Measurements from ENCODE around the gene CIC. TPM values are rescaled to one million over a fixed set of nuclear protein-coding genes. Genes with fewer than 3 reads are reported as not detected.

Gene CIC
- total and polyA plus RNA-seq, 4 experiments from 2014 or later: 3.5 to 82.6 (median 81.6) TPM; not detected in 1

DNA sequence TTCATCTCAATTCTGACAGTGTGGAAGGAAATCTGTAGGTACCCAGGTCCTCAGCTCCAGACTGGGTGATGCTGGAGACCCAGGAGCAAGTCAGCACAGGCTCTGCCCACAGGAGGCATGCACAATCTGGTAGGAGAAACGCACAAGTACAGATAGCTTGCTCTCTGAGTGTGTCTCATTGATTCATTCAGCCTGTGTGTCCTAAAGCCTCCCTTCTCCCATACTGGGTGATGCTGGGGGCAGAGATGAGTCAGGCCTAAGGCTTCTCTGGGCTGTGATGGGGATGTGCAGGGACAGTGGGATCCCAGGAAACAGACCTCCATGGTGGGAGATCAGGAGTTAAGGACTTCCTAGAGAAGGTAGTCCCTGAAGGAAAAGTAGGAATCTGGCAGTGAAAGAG is 42.2 kb upstream of the CIC start:
- DNase-seq: peak in 1 of 5 donors; percentile 11
- ChIA-PET CTCF (ENCODE audit: partially characterized antibody) (interaction anchor here (0.5 to 1.3 kb wide), 3 partner anchors 8 to 118 kb away, joined by 3 to 4 read pairs (median 4); no protein-coding TSS in a partner anchor), POLR2A (ENCODE audit: partially characterized antibody) (interaction anchor here (0.6 to 1.8 kb wide), 5 partner anchors 9 to 1941 kb away, joined by 3 to 6 read pairs (median 4); no protein-coding TSS in a partner anchor)
- H3K27ac Mint-ChIP-seq: peak overlapping the region in 3 of 7 donors; percentile 42 to 58 (median 55)
- intact Hi-C loops (cut with micrococcal nuclease): no loop called here
- H3K27ac ChIP-seq (ENCODE audit: low read depth, low read length): no peak overlapping the region
- H3K4me1 Mint-ChIP-seq: peaks cover 15 to 26% (median 19%) of the 10 kb centered on the region in 4 donors
- H3K4me3 ChIP-seq (ENCODE audit: low read length in 2 of 2): no peak overlapping the region
- H3K27me3 ChIP-seq (ENCODE audit: insufficient read depth, low read length): no peaks in the 10 kb centered on the region
- no peaks in the 10 kb centered on the region for H3K9me3 ChIP-seq (ENCODE audit: control insufficient read depth in 1 of 2, low read length in 2 of 2)
- no peaks in the 10 kb centered on the region for H3K27me3 Mint-ChIP-seq
- H3K36me3 Mint-ChIP-seq: peaks cover 23 to 69% of the 10 kb centered on the region in 2 donors
- H3K9me3 Mint-ChIP-seq: no peaks in the 10 kb centered on the region
- H3K36me3 ChIP-seq (ENCODE audit: insufficient read depth, low read length): peaks cover 55% of the 10 kb centered on the region
- no peak overlapping the region for H3K4me3 Mint-ChIP-seq
- peaks cover 3% of the 10 kb centered on the region for H3K4me1 ChIP-seq (ENCODE audit: insufficient read depth, low read length)

DNA sequence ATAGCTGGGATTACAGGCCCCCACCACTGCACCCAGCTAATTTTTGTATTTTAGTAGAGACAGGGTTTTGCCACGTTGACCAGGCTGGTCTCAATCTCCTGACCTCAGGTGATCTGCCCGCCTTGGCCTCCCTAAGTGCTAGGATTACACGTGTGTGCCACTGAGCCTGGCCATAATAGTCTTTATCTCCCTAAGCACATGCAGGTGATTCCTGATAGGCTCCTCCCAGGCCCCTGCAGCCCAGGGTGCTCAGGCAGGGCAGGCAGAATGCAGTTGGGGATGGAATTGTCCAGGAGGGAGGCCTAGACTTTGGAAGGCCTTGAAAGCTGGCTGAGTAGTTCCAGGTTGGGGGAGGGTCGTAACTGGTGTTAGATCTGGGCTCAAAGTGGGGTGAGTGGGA is 40.4 kb upstream of the CIC start:
- Histone ChIP-seq H3K27me3 (ENCODE audit: insufficient read depth, low read length) (no peaks in the 10 kb centered on the region), H3K36me3 (ENCODE audit: insufficient read depth, low read length) (peaks cover 72% of the 10 kb centered on the region), H3K9me3 (ENCODE audit: control insufficient read depth in 1 of 2, low read length in 2 of 2) (no peaks in the 10 kb centered on the region), H3K4me3 (ENCODE audit: low read length in 2 of 2) (no peak overlapping the region), H3K27ac (ENCODE audit: low read depth, low read length) (no peak overlapping the region), H3K4me1 (ENCODE audit: insufficient read depth, low read length) (peaks cover 3% of the 10 kb centered on the region)
- intact Hi-C loops (cut with micrococcal nuclease): no loop called here
- POLR2A ChIA-PET (ENCODE audit: partially characterized antibody): interaction anchor here (1.0 to 1.1 kb wide), 2 partner anchors 14 to 29 kb away, joined by 3 to 4 read pairs; partner anchors contain the start of gene GSK3A
- no peak for DNase-seq
- peak overlapping the region in 3 of 7 donors; percentile 64 to 76 (median 69) for H3K27ac Mint-ChIP-seq
- H3K4me3 Mint-ChIP-seq: no peak overlapping the region
- peaks cover 9 to 14% (median 11%) of the 10 kb centered on the region in 4 donors for H3K4me1 Mint-ChIP-seq
- no peaks in the 10 kb centered on the region for H3K27me3 Mint-ChIP-seq
- H3K9me3 Mint-ChIP-seq: no peaks in the 10 kb centered on the region
- H3K36me3 Mint-ChIP-seq: peaks cover 35 to 77% of the 10 kb centered on the region in 2 donors
- CTCF ChIA-PET (ENCODE audit: partially characterized antibody): interaction anchor here (1.4 kb wide), 1 partner anchor 28 kb away, joined by 3 read pairs; no protein-coding TSS in a partner anchor

DNA sequence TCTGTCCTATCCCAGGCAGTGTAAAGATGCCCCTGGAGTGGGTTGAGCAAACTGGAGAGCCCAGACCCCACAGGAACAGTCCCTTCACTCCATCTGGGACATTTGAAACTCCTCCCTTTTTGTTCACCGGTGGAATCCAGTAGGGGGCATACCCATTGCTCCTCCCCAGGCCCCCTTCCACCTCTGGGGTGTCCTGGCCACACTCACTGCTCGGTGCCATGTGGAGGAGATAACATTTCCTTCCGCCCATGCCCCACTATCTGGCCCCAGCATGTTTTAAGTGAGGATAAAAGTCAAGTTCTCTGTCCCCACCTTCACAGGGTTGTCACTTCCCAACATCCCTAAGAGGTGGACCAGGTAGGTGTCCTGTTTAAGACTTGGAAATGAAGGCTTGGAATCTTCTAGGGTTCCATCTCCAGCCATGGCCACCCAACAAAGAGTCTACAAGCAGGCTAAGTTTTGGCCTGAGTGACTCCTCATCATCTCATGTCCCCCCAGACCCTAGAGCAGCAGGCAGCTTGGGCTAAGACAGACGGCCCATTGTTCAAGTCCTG is 39.7 kb upstream of the CIC start:
- peaks cover 76% of the 10 kb centered on the region for H3K36me3 ChIP-seq (ENCODE audit: insufficient read depth, low read length)

DNA sequence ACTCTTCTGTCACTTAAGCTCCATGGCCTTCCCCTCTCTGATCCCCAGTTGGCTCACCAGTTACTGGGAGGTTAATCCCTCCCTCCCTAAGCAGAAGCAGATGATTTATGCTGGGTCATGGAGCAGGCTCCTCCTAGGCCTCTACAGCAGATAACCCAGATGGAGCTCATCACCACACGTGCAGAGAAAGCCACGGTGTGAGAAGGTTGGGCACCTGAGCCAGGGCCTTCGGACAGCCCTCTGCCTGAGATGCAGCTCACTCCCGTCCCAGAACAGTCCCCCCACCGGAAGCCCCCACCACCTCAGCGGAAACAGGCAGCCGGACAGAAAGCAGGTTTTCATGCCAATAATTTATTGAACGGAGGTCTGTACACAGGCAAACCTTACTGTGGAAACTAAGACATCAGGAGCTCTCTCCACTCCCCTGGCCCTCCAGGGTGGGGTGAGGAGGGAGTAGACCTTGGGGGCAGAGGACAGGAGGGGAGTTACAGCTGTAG is 39.1 kb upstream of the CIC start:
- peak overlapping the region in 1 of 8 donors; percentile 41 for H3K4me3 Mint-ChIP-seq
- H3K9me3 Mint-ChIP-seq: no peaks in the 10 kb centered on the region
- no peaks in the 10 kb centered on the region for H3K27me3 ChIP-seq (ENCODE audit: insufficient read depth, low read length)
- CTCF ChIA-PET (ENCODE audit: partially characterized antibody): interaction anchor here (0.8 to 1.5 kb wide), 4 partner anchors 12 to 121 kb away, joined by 3 to 4 read pairs (median 4); partner anchors contain the start of genes GSK3A and POU2F2
- peaks cover 75% of the 10 kb centered on the region for H3K36me3 ChIP-seq (ENCODE audit: insufficient read depth, low read length)
- H3K4me3 ChIP-seq (ENCODE audit: low read length in 2 of 2): no peak overlapping the region
- H3K4me1 ChIP-seq (ENCODE audit: insufficient read depth, low read length): peaks cover 3% of the 10 kb centered on the region
- peaks cover 37 to 79% of the 10 kb centered on the region in 2 donors for H3K36me3 Mint-ChIP-seq
- DNase-seq: peak in 1 of 5 donors; percentile 5
- peak overlapping the region; percentile 21 for H3K27ac ChIP-seq (ENCODE audit: low read depth, low read length)
- peaks cover 9 to 12% (median 10%) of the 10 kb centered on the region in 4 donors for H3K4me1 Mint-ChIP-seq
- POLR2A ChIA-PET (ENCODE audit: partially characterized antibody): interaction anchor here (1.0 to 1.7 kb wide), 4 partner anchors 9 to 65 kb away, joined by 3 to 9 read pairs (median 4); partner anchors contain the start of gene GSK3A
- H3K9me3 ChIP-seq (ENCODE audit: control insufficient read depth in 1 of 2, low read length in 2 of 2): no peaks in the 10 kb centered on the region
- H3K27ac Mint-ChIP-seq: peak overlapping the region in 5 of 7 donors; percentile 36 to 73 (median 65)
- intact Hi-C loops (cut with micrococcal nuclease): no loop called here
- no peaks in the 10 kb centered on the region for H3K27me3 Mint-ChIP-seq

More for the DNA sequence above, 39.7 kb upstream of the CIC start:
- intact Hi-C loops (cut with micrococcal nuclease): no loop called here
- Mint-ChIP-seq H3K27me3 (no peaks in the 10 kb centered on the region), H3K36me3 (peaks cover 40 to 79% of the 10 kb centered on the region in 2 donors), H3K9me3 (no peaks in the 10 kb centered on the region), H3K4me3 (no peak overlapping the region), H3K27ac (peak overlapping the region in 5 of 7 donors; percentile 36 to 73 (median 65)), H3K4me1 (peaks cover 9 to 14% (median 11%) of the 10 kb centered on the region in 4 donors)
- H3K9me3 ChIP-seq (ENCODE audit: control insufficient read depth in 1 of 2, low read length in 2 of 2): no peaks in the 10 kb centered on the region
- peak in 1 of 5 donors; percentile 16 for DNase-seq
- POLR2A ChIA-PET (ENCODE audit: partially characterized antibody): interaction anchor here (1.4 to 1.7 kb wide), 2 partner anchors 10 to 12 kb away, joined by 5 to 9 read pairs; partner anchors contain the start of gene GSK3A
- H3K27me3 ChIP-seq (ENCODE audit: insufficient read depth, low read length): no peaks in the 10 kb centered on the region
- H3K4me1 ChIP-seq (ENCODE audit: insufficient read depth, low read length): peaks cover 3% of the 10 kb centered on the region
- no peak overlapping the region for H3K4me3 ChIP-seq (ENCODE audit: low read length in 2 of 2)
- peak overlapping the region; percentile 21 for H3K27ac ChIP-seq (ENCODE audit: low read depth, low read length)
- CTCF ChIA-PET (ENCODE audit: partially characterized antibody): interaction anchor here (0.8 to 1.0 kb wide), 2 partner anchors 97 to 121 kb away, joined by 3 read pairs; partner anchors contain the start of gene POU2F2

DNA sequence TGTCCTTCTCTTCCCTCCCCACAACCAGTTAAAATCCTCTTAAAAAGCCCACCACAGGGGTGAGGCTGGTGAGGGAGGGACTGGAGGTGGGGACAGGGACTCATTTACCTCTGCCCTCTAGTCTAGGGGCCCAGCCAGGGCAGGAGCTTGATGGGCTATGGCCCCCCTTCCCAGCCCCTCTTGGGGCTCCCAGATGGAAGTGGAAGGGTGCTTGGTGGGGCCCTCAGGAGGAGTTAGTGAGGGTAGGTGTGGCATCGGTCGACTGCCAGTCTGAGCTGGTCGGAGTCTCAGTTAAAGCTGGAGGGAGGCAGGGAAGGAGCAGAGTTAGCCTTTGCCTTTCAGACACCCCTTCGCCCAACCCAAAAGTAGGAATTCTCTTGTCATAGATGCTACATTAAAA is 38.5 kb upstream of the CIC start:
- H3K36me3 ChIP-seq (ENCODE audit: insufficient read depth, low read length): peaks cover 72% of the 10 kb centered on the region
- H3K4me3 Mint-ChIP-seq: no peak overlapping the region
- H3K4me3 ChIP-seq (ENCODE audit: low read length in 2 of 2): no peak overlapping the region
- peaks cover 9 to 13% (median 10%) of the 10 kb centered on the region in 4 donors for H3K4me1 Mint-ChIP-seq
- H3K27ac Mint-ChIP-seq: peak overlapping the region in 1 of 7 donors; percentile 50
- POLR2A ChIA-PET (ENCODE audit: partially characterized antibody): interaction anchor here (1.0 to 1.7 kb wide), 3 partner anchors 10 to 65 kb away, joined by 3 to 9 read pairs (median 4); partner anchors contain the start of gene GSK3A
- H3K27ac ChIP-seq (ENCODE audit: low read depth, low read length): no peak overlapping the region
- peaks cover 35 to 83% of the 10 kb centered on the region in 2 donors for H3K36me3 Mint-ChIP-seq
- CTCF ChIA-PET (ENCODE audit: partially characterized antibody): interaction anchor here (1.0 to 1.5 kb wide), 3 partner anchors 11 to 98 kb away, joined by 3 to 4 read pairs (median 4); partner anchors contain the start of genes GSK3A and POU2F2
- no peaks in the 10 kb centered on the region for H3K9me3 ChIP-seq (ENCODE audit: control insufficient read depth in 1 of 2, low read length in 2 of 2)
- H3K27me3 Mint-ChIP-seq: no peaks in the 10 kb centered on the region
- no peak for DNase-seq
- no peaks in the 10 kb centered on the region for H3K27me3 ChIP-seq (ENCODE audit: insufficient read depth, low read length)
- intact Hi-C loops (cut with micrococcal nuclease): no loop called here
- H3K9me3 Mint-ChIP-seq: no peaks in the 10 kb centered on the region
- peaks cover 3% of the 10 kb centered on the region for H3K4me1 ChIP-seq (ENCODE audit: insufficient read depth, low read length)

DNA sequence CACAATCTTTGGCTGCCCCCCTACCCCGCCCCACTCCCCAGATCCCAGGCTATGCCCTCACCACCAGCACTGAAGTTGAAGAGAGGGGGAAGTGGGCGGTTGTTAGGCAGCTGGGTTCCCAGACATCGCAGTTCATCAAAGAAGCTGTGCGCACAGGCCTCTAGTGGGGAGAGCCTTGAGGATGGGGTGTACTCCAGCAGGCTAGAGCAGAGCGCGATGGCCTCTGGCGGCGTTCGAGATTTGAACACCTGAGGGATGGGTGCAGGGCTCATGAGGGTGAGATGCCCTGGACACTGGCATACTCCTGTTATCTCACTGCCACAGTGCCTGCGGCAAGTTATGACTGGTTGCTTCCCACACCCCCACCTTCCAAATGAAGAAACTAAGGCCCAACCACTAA is 36.6 kb upstream of the CIC start:
- ChIA-PET CTCF (ENCODE audit: partially characterized antibody) (interaction anchor here (0.6 to 0.7 kb wide), 2 partner anchors 20 to 57 kb away, joined by 3 read pairs; no protein-coding TSS in a partner anchor), POLR2A (ENCODE audit: partially characterized antibody) (interaction anchor here (1.0 to 2.6 kb wide), 4 partner anchors 9 to 33 kb away, joined by 3 to 10 read pairs (median 4); partner anchors contain the start of genes GSK3A and ZNF526)
- no peak overlapping the region for H3K27ac ChIP-seq (ENCODE audit: low read depth, low read length)
- H3K36me3 ChIP-seq (ENCODE audit: insufficient read depth, low read length): peaks cover 69% of the 10 kb centered on the region
- DNase-seq: no peak
- no peaks in the 10 kb centered on the region for H3K9me3 ChIP-seq (ENCODE audit: control insufficient read depth in 1 of 2, low read length in 2 of 2)
- H3K4me3 Mint-ChIP-seq: no peak overlapping the region
- H3K4me1 ChIP-seq (ENCODE audit: insufficient read depth, low read length): peaks cover 3% of the 10 kb centered on the region
- H3K27ac Mint-ChIP-seq: no peak overlapping the region
- H3K36me3 Mint-ChIP-seq: peaks cover 35 to 79% of the 10 kb centered on the region in 2 donors
- no peaks in the 10 kb centered on the region for H3K9me3 Mint-ChIP-seq
- H3K4me1 Mint-ChIP-seq: peaks cover 2 to 10% (median 7%) of the 10 kb centered on the region in 4 donors
- H3K4me3 ChIP-seq (ENCODE audit: low read length in 2 of 2): no peak overlapping the region
- H3K27me3 ChIP-seq (ENCODE audit: insufficient read depth, low read length): no peaks in the 10 kb centered on the region
- no peaks in the 10 kb centered on the region for H3K27me3 Mint-ChIP-seq
- intact Hi-C loops (cut with micrococcal nuclease): no loop called here
